NCI-H1436 treated with DMSO at 0.1 percent for 48 hours (cell line): Measurements from ENCODE around the gene CACNA2D4.

Experiments used
- DNase-seq: peaks from one replicate; lab custom pipeline; 2025; lab: John Stamatoyannopoulos, UW

The CACNA2D4 gene

DNA sequence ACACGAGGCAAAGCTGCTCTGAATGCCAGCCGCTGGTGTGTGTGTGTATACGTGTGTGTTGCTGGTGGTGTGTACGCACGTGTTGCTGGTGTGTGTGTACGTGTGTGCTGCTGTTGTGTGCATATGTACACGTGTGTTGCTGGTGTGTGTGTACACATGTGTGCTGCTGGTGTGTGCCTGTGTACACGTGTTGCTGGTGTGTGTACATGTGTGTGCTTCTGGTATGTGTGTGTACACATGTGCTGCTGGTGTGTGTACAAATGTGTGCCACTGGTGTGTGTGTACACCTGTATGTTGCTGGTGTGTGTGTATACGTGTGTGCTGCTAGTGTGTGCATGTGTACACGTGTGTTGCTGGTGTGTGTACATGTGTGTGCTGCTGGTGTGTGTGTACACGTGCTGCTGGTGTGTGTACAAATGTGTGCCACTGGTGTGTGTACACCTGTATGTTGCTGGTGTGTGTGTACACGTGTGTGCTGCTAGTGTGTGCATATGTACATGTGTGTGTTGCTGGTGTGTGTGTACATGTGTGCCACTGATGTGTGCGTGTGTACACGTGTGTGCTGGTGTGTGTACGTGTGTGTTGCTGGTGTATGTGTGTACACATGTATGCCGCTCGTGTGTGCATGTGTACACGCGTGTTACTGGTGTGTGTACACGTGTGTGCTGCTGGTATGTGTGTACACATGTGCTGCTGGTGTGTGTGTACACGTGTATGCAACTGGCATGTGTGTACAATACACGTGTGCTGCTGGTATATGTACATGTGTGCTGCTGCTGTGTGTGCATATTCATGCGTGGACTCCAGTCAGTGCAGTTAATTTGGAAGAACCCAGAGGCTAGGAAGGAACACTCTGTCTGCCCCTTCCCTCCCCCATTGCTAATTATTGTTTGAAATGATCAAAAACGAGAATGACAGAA, 47.2 kb downstream of the CACNA2D4 start:
- DNase-seq = no peak

DNA sequence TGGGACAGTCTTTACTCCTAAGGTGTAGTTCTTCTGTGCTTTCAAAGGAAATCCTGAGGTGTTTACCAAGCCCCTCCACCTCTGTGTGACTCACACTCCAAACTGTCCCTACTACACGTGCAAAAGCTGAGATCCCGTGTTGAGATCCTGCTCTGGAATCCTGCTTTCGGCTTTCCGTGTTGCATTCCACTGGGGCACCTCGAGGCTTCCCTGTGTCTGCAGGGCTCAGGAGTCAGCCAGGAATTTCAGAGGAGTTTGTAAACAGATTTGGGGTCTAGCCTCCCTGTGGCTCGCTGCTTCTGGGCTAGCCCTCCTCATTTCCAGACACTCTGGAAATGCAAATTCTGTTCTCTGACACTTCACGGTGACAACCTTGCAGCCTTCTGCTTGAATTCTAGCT, 48.4 kb downstream of the CACNA2D4 start:
- DNase-seq = no peak

DNA sequence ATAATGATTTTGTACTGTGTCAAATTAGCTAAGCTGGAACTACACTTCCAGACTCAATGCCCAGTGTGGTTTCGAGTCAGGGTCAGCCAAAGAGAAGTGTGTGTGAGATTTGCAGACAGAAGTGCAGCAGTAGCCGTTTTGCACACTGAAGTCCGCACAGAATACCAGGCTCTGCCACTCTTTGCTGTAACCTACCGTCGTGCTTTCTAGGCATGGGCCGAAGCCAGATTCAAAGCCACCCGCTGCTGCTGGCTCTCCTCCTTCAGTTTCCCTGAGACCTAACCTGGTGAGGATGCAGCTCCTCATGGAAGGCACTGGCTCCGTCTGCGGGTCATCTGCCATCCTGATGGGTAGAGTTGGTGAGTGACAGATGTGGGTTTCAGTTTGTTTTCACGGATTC, 49.3 kb downstream of the CACNA2D4 start:
- DNase-seq = no peak

DNA sequence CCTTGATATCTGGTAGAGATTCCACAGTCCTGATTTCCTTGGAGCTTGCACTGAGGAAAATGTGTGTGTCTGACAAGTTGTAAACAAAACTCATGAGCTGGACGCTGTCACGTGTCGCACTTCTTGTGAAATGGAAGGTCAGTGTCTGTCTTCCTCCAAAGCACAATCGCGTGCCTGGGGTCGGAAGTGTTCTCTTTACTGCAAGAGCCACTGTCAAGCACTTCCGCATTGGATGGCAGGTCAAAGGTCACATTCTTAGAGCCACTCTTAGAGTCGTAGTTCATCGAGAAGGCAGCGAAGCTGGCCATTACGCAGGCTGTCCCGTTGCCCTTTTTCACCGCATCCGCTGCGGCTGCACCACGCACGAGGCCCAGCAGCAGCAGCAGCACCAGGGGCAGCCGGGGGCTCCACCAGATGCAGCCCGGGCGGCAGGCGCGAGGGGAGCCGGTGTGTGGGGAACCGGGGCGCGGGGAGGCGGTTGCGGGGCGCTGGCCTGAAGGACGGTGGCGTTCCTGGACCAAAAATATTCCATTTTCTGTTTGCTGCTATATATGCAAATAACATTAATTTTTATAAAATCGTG, 53.1 kb downstream of the CACNA2D4 start:
- DNase-seq = no peak

DNA sequence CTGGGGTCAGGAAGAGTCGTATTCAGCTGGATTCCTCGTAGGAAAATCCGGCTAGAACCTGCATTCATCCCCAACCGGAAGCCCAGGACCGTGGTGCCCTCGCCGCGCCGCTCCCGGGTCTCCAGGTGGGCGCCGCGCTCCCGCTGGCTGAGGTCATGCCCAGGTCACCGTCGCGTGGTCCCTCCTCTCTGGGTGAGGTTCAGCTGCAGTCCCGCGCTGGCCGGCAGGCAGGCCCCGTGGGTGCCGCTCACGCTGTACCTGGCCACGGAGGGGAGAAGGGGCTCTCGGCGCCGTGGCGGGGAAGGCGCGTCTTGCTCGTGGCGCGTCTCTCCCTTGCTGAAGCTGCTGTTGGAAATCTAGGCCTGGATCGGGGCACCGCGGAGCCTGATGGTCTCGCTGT, 53.6 kb downstream of the CACNA2D4 start:
- no peak for DNase-seq

DNA sequence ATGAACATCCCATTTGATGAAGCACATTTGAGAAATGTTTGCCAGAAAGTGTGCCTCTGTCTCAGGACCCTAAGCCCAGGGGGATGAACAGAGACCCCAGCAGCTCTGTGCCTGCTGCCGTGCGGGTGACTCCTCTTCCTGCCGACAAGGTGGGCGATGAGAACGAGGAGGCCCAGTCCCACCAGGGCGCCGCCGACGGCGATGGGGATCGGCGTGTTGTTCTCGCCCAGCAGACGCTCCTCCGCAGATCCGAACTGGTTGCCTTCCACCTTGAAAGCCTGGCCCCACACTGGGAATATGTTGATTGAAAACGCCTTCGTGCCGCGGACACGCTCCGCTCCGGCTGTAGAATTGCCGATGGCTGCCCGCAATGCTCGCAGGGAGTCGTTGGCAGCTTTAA, 54.0 kb downstream of the CACNA2D4 start:
- no peak for DNase-seq

DNA sequence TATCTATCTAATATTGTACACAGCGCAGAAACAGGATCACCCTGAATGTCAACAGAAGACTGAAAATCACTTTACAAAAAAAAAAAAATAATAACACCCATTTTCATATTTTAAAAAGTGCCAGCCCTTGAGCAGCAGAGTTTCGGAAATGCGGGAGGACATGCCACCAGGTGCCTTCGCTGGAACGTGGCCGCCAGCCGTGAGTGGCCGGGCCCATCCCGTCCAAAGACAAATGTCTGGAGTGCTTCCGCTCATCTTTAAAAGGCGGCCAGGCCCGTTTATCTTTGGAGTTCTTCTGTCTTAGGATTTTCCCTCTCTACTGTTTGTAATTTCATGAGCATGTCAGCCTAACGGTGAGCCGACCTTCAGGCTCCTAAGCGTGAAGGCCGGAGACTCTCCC, 54.6 kb downstream of the CACNA2D4 start:
- DNase-seq = no peak

DNA sequence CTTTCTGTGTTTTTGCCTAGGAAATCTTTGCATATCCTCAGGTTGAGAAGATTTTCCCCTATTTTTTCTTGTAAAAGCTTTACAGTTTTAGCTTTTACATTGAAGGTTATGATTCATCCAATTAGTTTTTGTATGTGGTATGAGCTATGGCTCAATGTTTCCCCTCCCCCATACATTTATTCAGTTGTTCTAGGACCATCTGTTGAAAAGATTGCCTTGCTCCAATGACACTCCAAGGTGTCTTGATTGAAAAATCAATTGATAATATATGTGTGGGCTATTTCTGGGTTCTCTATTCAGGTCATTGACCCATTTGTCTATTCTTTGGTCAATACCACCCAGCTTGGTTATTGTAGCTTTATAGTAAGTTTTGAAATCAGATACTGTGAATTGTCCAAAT, 55.5 kb downstream of the CACNA2D4 start:
- DNase-seq = no peak

DNA sequence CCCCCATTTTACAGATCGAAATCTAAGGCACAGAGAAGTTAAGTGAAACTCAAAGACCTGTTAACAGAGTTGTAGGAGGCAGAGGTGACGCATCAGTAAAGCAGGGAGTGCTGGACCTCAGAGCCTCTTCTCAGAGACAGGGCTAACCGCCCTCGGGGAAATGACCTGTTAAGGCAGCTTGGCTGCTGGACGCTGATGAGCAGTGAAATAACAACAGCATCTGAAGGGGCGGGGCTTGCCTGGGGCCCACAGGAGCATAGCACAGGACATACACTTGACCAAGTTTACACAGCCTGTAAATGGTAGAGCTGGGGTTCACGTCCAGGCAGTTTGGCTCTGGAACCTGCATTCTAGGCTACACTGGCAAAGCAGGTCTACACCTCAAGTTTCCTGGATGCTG, 58.8 kb downstream of the CACNA2D4 start:
- no peak for DNase-seq

DNA sequence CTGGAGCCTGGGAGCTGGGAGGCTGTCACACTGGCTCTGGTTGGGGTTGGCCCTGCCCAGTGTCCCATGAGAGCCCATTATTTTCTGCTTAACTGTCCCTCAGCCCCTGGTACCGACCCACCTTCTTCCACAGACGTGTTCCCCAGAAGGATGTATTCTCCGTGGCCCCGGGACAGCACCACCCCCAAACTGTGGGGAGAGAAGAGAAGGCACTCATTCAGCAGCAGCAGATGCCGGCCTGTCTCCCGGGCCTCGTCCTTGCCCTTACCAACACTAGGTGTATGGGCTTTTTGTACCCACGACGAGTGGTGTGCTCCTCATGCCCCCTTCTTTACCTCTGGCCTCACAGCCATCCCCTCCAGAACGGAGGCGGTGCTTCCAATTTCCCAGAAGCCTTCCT, 60.0 kb downstream of the CACNA2D4 start:
- DNase-seq = no peak

DNA sequence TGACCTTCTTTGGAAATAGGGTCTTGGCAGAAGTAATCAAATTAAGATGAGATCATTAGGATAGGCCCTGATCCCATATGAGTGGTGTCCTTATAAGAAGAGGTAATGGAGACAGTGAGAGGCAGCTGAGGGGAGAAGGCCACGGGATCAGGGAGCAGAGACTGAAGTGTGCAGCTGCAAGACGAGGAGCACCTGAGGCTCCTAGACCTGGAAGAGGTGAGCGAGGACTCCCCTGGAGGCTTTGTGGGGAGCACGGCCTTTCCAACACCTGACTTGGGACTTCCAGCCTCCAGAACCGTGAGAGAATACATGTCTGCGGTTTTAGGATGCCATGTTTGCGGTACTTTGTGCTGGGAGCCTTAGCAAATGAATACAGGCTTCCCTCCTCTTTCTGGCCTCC, 60.6 kb downstream of the CACNA2D4 start:
- no peak for DNase-seq

DNA sequence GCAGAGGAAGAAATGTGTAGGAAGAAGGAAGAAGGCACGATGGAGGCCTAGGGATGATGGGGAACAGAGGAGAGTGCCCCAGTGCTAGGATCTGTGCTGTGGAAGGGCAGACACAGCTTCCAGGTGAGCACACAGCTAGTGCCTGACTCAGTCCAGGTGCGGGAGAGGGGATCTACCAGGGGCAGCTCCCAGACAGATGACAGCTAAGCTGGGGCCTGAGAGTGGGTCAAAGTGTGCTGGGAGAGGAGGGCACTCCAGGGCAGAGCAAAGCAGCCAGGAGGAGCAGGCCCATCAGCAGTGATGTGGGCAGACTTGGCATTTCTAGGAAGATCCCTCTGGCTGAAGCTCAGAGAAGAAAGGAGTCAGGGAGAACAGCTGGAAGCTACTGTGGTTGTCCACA, 61.4 kb downstream of the CACNA2D4 start:
- no peak for DNase-seq

DNA sequence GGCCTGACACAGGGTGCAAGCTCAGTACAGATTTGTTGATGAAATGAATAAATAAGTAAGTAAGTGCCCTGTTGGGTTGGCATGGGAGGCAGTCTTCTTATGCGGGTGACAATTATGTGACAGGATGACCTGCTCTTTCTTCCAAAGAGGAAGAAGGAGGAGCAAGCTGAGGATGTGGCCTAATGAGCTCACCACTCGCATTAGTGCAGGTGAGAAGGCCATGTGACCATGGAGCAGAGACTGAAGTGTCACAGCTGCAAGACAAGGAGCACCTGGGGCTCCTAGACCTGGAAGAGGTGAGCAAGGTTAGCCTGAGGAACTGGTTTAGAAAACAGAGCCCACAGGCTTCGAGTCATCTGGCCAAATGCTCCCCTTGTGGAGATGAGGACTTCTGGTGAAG, 63.2 kb downstream of the CACNA2D4 start:
- DNase-seq = no peak

DNA sequence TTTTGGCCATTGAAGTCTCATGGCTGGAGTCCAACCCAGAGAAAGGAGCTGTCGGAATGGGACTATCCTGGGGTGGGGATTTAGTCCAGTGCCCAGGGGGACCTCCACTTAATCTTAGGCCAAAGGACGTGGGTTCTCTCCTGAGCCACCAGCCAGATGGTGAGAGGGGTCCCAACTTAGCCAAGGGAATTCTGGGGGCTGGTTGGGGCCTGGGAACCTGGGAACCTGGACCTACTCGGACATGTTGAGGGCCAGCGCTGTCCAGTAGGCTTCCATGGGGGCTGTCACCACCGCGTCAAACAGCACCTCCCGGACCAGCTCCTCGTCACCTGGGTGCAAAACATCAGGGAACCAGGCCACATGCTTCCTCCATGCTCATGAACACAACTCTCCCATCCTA, 64.7 kb downstream of the CACNA2D4 start:
- no peak for DNase-seq

DNA sequence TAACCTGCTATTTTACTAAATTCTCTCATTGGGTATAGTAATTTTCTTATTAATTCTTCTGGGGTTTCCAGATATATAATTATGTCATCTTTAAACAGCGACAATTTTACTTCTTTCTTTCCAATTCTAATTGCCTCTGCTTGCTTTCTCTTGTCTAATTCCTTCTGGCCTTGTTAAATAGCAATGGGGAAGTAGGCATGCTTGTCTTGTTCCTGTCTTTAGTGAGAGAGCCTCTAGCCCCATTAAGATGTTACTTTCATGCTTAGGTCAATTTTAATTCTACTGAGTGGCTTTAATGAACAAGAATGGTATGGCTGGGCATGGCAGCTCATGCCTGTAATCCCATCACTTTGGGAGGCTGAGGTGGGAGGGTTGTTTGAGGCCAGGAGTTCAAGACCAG, 66.4 kb downstream of the CACNA2D4 start:
- DNase-seq = no peak

DNA sequence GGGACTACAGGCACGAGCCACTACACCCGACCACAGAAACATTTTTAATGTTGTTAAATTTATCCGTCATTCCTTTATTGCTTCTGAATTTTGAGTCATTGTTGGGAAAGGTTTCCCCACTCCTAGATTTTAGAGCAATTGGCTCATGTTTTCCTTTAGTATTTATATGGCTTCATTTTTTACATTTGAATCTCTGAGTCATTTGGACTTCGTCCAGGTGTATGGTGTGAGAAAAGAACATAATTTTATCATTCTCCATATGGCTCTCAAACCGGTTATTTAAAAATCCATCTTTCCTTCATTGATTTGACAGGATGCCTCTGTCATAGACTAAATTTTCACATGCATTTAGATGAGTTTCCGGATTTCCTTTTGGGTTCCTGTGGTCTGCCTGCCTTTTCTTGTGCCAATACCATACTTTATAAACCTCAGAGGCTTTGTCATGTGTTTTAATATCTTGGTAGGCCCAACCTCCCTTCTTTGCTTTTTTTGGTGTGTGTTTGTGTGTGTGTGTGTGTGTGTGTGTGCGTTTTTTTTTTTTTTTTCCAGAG, 67.2 kb downstream of the CACNA2D4 start:
- no peak for DNase-seq

DNA sequence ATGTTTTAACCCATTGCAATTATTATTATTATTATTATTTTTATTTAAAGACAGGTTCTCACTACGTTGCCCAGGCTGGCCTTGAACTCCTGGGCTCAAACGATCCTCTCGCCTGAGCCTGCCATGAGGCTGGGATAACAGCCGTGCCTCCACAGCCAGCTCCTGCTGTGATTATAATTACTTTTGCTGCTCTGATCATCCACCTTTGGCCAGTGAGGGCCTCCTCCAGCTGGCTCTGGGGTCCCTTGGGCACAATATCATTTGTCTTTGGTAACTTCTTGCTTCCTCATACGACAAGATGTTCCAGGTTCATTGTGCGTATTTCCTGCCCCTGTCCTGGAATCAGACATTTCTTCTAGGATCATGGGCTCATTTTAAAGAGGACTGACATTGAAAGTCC, 69.7 kb downstream of the CACNA2D4 start:
- no peak for DNase-seq

DNA sequence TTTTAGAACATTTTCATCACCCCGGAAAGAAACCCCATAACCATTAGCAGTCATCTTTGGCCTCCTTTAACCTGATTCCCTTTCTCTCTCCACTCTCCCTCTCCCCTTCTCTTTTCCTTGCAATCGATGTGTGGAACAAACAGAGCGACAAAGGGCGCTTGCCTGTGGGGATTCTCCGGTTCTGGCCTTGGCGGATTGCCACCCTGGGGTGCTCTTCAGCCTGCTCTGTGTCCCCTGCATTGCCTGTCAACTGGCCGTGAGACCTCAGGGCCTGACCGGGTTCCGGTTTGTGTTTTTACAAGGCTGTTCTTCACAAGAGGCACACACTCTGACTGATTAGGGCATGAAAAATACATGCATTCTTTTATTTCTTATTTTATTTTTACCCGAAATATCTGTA, 70.3 kb downstream of the CACNA2D4 start:
- DNase-seq = no peak

DNA sequence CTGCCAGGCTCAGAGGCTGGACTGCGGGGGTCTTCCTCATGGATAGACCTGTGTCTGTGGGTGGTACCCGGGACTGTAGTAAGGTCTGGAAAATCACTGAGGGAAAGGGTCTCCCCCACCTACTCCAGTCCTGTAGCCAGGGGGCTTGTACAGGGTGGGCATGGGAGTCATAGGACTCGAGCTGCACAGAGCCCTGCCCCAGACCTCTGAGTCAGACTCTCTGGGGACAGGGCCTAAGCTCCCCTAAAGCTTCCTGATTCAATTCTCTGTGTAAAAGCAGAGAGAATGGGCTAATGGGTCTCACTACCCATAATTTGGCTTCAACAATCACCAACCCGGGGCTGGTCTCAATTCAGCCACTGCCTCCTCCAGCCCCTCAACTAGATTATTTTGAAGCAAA, 71.0 kb downstream of the CACNA2D4 start:
- DNase-seq = no peak

DNA sequence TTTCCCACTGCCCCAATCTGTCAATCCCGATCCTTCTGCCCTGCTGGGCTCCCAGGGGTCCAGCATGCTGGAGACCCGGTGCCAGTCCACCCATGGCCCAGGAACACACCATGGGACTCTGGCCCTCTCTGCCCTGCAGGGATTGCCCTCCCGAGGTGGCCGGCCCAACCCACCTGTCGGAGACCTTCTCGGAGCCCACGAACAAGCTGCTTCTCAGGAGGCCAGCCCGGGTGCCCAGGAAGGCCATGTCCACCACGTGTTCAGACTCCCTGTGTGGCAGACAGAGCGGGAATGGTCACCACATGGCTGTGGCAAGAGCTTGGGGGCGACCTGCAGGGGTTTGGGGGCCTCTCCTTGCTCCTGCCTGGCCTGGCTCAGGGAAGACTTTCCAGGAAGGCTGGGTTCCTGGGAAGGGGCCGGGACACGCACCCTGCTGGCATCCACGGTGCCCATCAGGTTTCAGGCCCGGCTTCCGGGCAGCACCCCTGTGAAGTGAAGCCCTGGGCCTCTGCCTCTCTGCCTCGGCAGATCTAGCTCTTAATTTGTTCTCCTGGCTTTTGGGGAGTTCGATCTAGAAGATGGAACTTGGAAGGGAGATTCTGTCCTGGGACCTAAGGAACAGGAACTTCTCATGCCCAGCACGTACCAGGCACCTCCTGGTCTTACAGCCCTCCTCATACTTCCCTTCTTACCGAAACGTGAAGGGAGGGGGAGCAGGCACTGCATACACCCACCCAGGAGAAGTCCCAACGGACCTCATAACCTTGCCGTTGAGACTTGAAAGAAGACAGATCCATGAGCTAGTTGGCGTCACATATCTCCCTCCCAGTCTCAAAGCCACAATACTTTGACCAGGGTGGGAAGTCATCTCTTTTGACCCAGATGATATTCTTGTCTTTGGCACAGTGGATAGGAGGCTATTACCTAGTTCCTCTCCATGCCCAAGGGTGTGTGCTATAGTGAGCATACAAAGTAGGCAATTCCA, 71.7 kb downstream of the CACNA2D4 start:
- DNase-seq = no peak

DNA sequence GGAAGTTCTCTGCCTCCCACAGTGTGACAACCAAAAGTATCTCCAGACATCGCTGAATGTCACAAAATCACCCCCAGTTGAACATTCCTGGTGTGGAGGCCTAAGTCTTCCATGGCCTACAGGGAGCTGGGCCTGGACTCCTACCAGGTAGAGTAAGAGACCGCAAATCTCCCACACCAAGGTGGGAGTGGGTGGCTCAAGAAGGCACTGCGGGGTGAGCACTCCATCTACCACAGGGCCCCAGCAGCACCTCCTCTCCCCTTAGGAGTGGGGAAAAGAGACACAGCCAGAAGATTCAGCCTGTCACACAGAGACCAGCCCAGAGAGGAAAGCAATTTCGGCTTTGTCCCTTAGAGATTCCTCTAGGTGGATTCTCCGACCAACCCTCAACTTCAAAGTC, 72.6 kb downstream of the CACNA2D4 start:
- DNase-seq = no peak

DNA sequence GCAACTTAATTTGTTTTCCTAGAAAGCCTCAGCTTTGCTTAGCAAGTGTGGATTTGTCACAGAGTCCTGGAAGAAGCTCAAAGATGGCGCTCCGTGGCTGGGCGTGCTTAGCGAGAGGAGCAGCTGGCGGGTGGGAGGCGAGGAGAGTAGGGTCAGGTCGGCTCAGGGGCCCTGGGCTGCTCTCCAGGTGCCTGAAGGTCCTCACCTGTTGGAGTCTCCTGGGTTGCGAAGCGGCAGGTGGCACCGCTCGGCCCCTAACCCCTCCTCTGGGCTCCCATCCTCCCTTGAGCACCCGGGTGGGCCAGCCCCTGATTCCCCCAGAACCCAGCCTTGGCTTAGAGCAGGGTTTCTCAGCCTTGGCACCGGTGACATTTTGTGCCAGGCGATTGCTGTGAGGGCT, 73.0 kb downstream of the CACNA2D4 start:
- DNase-seq = no peak
